Heart left ventricle (tissue), 16 donors: ENCODE results near the gene PHKA2. TPM values are rescaled to one million over a fixed set of nuclear protein-coding genes. Genes with fewer than 3 reads are reported as not detected.

Experiments
- ATAC-seq, 4 donors: fragments of 200-7000 bp; cut with Tn5 transposase; one replicate each; pipeline ENCODE4 v1.9.1; 2020 to 2022; ENCODE audit warnings: moderate library complexity in 4 of 4, mild to moderate bottlenecking in 3 of 4, moderate number of reproducible peaks in 1 of 4
- DNase-seq, 5 donors: peaks; one replicate each; pipeline ENCODE4 v3.0.0-alpha.2; 2020
- H3K27ac ChIP-seq, 12 donors: fragments of 200-600 bp; sonication (generic) in 4 of 12; one replicate each; pipeline versions ENCODE4 v1.5.0 to v1.8.0; 2016 to 2022; ENCODE audit warnings: mild to moderate bottlenecking in 2 of 12
- H3K27me3 ChIP-seq, 9 donors: fragments of 200-600 bp; sonication (generic) in 2 of 9; one replicate each; pipeline versions ENCODE4 v1.5.1 to v1.8.0; 2016 to 2022; ENCODE audit warnings: mild to moderate bottlenecking in 3 of 9
- H3K36me3 ChIP-seq, 9 donors: fragments of 200-600 bp; sonication (generic) in 2 of 9; one replicate each; pipeline versions ENCODE4 v1.5.0 to v1.8.0; 2018 to 2022; ENCODE audit warnings: mild to moderate bottlenecking in 2 of 9
- H3K4me1 ChIP-seq, 12 donors: fragments of 200-600 bp; sonication (generic) in 4 of 12; one replicate each; pipeline versions ENCODE4 v1.5.0 to v1.8.0; 2016 to 2022; ENCODE audit warnings: mild to moderate bottlenecking in 3 of 12
- H3K4me3 ChIP-seq, 12 donors: fragments of 200-600 bp; sonication (generic) in 4 of 12; one replicate each; pipeline versions ENCODE4 v1.5.0 to v1.8.0; 2017 to 2022; ENCODE audit warnings: mild to moderate bottlenecking in 9 of 12, moderate library complexity in 4 of 12
- H3K9me3 ChIP-seq, 12 donors: fragments of 200-600 bp; sonication (generic) in 4 of 12; one replicate each; pipeline versions ENCODE4 v1.5.0 to v1.8.0; 2016 to 2022; ENCODE audit warnings: mild to moderate bottlenecking in 1 of 12
- POLR2A ChIP-seq, 2 donors: fragments of 450-650 bp; IDR thresholded peaks; one replicate each; pipeline ENCODE4 v1.6.1; 2017; ENCODE audit warnings: antibody characterized with exemption in 2 of 2, mild to moderate bottlenecking in 2 of 2, moderate library complexity in 2 of 2
- WGBS, 4 donors: extraction: QIAGEN DNeasy Blood & Tissue Kit in 2 of 4; methylation state at CpG; one replicate each; pipeline versions ENCODE4 v1.1.5 to v1.1.7; 2013 to 2018; 5-methylcytosine and 5-hydroxymethylcytosine counted together
- intact Hi-C, 10 donors: fragments of 100-400 bp; cut with DNase I; formaldehyde crosslinking; loops; one replicate each; pipeline versions ENCODE4 v1.11.1 to v1.14.2; 2022
- polyA plus RNA-seq, 2 donors: library from polyadenylated mRNA; stranded (reverse); fragments of 200-250 nt; gene quantifications; one replicate each; pipeline ENCODE4 v1.2.3, GENCODE V29; 2013
- total RNA-seq, 9 donors: library from RNA; depleted of rRNA in 2 of 9; stranded (reverse); fragments of >200 nt in 2 of 9; fragmentation: NEBNext Ultra II Directional in 3 of 9; extraction: Animal tissue kit (Norgen Biotek cat#: 25700) in 3 of 9; gene quantifications; one replicate each; pipeline versions ENCODE4 v1.1.0 to v1.2.4, GENCODE V29; 2016 to 2023
- TF ChIP-seq, protein P1 (sequence below), 12 donors: fragments of 200-600 bp; sonication (generic) in 4 of 12; IDR thresholded peaks; one replicate each; pipeline versions ENCODE4 v1.5.0 to v1.8.0; 2018 to 2022; ENCODE audit warnings: antibody characterized with exemption in 12 of 12, mild to moderate bottlenecking in 5 of 12
- donor health status: ischemic (EF 13 %, LVEDD 7.1; RV severe dilation, severe dysfunction).
- donor health status: healthy with polysubstance abuse.
- donor health status: DM: no; HTN: yes; CAD: no.
- donor health status: DM: no; HTN: no; CAD: no.
- donor health status: ischemic (EF 25% LVEDD 6.9; RV normal size, moderate dysfunction).
- donor health status: ischemic (EF 25% LVEDD 5.7; RV mildly dilated, moderate dysfunction).
- donor health status: healthy.
- donor health status: DM: yes; HTN: yes; CAD: no.
- donor health status: ischemic (EF 35%, LVEDD 5.7; RV mildly dilated, moderate dysfunction).
- donor health status: nonischemic (EF 11% LVEDD 7.7; RV severe dilation, severe dysfunction).
- donor health status: DM: yes; HTN: yes; CAD: no.
- donor health status: PGD.
- donor health status: ischemic (EF 29% LVEDD 5.4; RV normal size, mild dysfunction).
- donor health status: nonischemic (EF 23%, LVEDD 6.1; RV moderate dilation, normal function).

Gene PHKA2
- total and polyA plus RNA-seq, 11 donors, result 13.8 to 45.7 (median 26.9) TPM

DNA sequence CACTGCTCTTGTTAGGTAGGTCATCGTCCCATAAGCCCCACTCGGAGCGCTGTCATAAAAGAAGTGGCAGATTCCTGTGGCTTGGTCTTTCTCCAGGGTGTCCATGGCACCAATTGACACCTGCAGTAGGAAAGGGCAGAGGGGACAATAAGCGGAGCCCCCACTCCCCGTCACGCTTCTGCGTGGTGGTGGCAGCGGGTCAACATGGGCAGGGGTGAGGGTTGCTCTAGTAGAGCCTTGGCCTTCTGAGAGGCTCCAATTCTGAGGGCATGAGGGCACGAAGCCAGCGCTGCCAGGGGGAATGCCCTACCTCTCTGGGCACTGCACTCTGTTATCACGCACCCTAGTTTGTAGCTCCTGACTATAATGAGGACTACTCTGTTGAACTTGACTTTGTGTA, 90.4 kb downstream of the PHKA2 start:
- no peak for TF ChIP-seq POLR2A (IDR thresholded peaks at IDR 0.05)
- TF ChIP-seq, protein P1, sequence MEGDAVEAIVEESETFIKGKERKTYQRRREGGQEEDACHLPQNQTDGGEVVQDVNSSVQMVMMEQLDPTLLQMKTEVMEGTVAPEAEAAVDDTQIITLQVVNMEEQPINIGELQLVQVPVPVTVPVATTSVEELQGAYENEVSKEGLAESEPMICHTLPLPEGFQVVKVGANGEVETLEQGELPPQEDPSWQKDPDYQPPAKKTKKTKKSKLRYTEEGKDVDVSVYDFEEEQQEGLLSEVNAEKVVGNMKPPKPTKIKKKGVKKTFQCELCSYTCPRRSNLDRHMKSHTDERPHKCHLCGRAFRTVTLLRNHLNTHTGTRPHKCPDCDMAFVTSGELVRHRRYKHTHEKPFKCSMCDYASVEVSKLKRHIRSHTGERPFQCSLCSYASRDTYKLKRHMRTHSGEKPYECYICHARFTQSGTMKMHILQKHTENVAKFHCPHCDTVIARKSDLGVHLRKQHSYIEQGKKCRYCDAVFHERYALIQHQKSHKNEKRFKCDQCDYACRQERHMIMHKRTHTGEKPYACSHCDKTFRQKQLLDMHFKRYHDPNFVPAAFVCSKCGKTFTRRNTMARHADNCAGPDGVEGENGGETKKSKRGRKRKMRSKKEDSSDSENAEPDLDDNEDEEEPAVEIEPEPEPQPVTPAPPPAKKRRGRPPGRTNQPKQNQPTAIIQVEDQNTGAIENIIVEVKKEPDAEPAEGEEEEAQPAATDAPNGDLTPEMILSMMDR (IDR thresholded peaks at IDR 0.05), result no peak
- ATAC-seq (no peak), DNase-seq (no peak)
- no peaks in the 10 kb centered on the region for H3K9me3 ChIP-seq
- peaks cover 0 to 14% (median 3%) of the 10 kb centered on the region in 12 donors for H3K4me1 ChIP-seq
- WGBS, 4 donors, result 95 to 98% (median 95%) methylated on average over 8 to 11 of the region's 11 CpGs
- peaks cover 0 to 4% (median 0%) of the 10 kb centered on the region in 9 donors for H3K36me3 ChIP-seq
- H3K4me3 ChIP-seq, result no peak overlapping the region
- intact Hi-C loops, result loop anchor here in 4 of 10 donors (10.0 kb wide), 2 partner anchors 469 to 499 kb away; partner anchors contain the start of gene CDKL5 (in 2 of the 4)
- no peak overlapping the region for H3K27ac ChIP-seq
- H3K27me3 ChIP-seq, result no peaks in the 10 kb centered on the region

DNA sequence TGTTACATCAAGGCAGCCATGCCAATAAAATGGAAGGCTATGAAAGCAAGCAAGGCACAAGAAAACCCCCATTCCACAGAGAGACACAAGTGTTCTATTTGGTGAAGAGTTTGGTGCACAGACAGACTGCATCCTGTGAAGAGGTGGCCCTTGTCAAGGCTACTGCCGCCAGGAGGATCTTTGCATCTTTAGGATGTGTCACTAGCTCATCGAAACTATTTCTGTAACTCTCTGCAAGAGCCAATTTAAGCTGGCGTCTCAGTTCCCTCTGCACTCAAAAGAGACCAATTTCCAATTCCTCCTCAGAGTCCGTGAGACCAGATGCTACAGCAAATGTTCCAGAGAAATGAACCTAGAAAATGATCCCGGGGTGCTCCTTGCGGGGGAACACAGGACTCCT, 91.0 kb downstream of the PHKA2 start:
- Histone ChIP-seq H3K9me3 (no peaks in the 10 kb centered on the region), H3K4me3 (no peak overlapping the region), H3K27ac (no peak overlapping the region), H3K4me1 (peaks cover 0 to 19% (median 4%) of the 10 kb centered on the region in 12 donors), H3K27me3 (no peaks in the 10 kb centered on the region), H3K36me3 (peaks cover 0 to 4% (median 0%) of the 10 kb centered on the region in 9 donors)
- 74 to 84% (median 81%) methylated on average over 6 of the region's 6 CpGs for WGBS, 4 donors
- intact Hi-C loops, result loop anchor here in 4 of 10 donors (10.0 kb wide), 2 partner anchors 468 to 498 kb away; partner anchors contain the start of gene CDKL5 (in 2 of the 4)
- no peak for DNase-seq
- TF ChIP-seq, protein P1 (IDR thresholded peaks at IDR 0.05), result no peak
- TF ChIP-seq POLR2A (IDR thresholded peaks at IDR 0.05), result no peak
- ATAC-seq, result no peak

DNA sequence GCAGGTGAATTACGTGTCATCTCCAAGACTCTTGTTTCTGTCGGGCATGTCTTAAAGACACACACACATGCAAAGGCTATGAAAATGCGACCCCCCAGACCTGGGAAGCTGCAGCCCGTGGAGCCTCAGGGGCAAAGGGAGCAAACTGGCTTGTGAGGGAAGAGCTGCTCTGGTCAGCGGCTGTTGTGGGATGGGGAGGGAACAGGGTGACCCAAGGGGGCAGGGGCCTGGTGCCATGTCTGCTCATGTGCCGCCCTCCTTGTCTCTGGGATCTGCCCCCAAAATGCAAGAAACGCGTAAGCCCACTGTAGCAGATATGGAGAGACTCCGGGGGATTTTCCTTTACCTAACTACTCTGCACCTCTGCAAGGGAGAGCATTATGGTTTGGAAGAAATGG, 92.4 kb downstream of the PHKA2 start:
- ATAC-seq (no peak), DNase-seq (no peak)
- WGBS, 4 donors, result 81 to 91% (median 85%) methylated on average over 9 of the region's 9 CpGs
- Histone ChIP-seq H3K27ac (peak overlapping the region in 2 of 12 donors; percentile 22 to 60), H3K4me1 (peaks cover 0 to 30% (median 12%) of the 10 kb centered on the region in 12 donors), H3K9me3 (no peaks in the 10 kb centered on the region), H3K4me3 (no peak overlapping the region), H3K27me3 (no peaks in the 10 kb centered on the region), H3K36me3 (peaks cover 0 to 4% (median 0%) of the 10 kb centered on the region in 9 donors)
- TF ChIP-seq, protein P1 (IDR thresholded peaks at IDR 0.05), result no peak
- no peak for TF ChIP-seq POLR2A (IDR thresholded peaks at IDR 0.05)
- intact Hi-C loops, result loop anchor here in 4 of 10 donors (10.0 kb wide), 2 partner anchors 467 to 497 kb away; partner anchors contain the start of gene CDKL5 (in 2 of the 4)

DNA sequence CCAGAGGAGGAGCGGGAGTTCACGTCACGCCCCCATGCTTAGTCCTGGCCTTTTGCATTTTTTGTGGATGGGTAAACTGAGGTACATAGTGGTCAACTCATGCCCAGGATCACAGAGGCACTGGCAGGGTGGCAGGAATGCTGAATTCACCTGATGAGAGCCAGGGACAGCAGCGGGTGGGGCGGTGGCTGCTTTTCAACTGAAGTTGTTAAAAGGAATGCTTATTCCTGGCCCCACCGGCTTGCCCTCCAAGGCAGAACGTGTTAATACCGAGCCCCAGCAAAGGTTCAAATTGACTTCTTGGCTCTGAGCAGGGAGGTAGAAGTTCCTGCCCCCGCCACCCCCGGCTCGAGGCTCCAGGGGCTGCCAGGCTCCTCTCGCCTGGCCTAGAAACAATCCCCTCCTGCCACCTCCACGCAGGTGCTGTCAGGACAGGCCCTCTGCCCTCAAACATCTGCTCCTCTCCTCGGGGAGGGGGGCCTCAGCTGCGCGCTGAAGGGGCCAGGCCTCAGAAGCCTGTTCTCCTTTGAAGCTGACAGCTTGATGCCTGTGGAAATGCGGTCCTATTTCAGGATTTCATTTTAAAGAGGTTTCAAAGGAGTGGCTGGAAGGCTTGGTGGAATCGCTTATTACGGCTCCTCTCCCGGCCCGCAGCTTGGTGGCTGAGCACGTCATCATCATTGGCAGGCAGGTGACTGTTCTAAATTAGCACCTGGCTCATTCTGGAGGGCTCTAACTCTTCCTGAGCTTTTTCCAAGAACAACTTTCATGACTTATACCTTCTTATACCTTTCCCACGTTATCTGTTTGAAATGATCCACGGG, 93.0 kb downstream of the PHKA2 start:
- WGBS, 4 donors, result 56 to 79% (median 74%) methylated on average over 21 to 24 of the region's 24 CpGs
- intact Hi-C loops, result loop anchor here in 4 of 10 donors (10.0 kb wide), 2 partner anchors 466 to 496 kb away; partner anchors contain the start of gene CDKL5 (in 2 of the 4)
- TF ChIP-seq POLR2A (IDR thresholded peaks at IDR 0.05), result no peak
- TF ChIP-seq, protein P1 (IDR thresholded peaks at IDR 0.05), result no peak
- Histone ChIP-seq H3K9me3 (no peaks in the 10 kb centered on the region), H3K27me3 (no peaks in the 10 kb centered on the region), H3K27ac (peak overlapping the region in 3 of 12 donors; percentile 22 to 60 (median 47)), H3K36me3 (peaks cover 0 to 4% (median 0%) of the 10 kb centered on the region in 9 donors), H3K4me1 (peaks cover 0 to 27% (median 11%) of the 10 kb centered on the region in 12 donors), H3K4me3 (no peak overlapping the region)
- DNase-seq (no peak), ATAC-seq (no peak)
